Activated CD4-positive, CD25-positive, alpha-beta regulatory T cell treated with anti-CD3 and anti-CD28 coated beads, Interleukin-2, amount 50 U/mL, for 16 hours (primary cell): ENCODE measurements around the gene BAHD1.
"Not testable (repeated sequence)": the region's sequence is repeated elsewhere in the genome, so short reads cannot be mapped to it uniquely, and the experiment has no call there.

Source experiments
- DNase-seq: peaks from one replicate; pipeline ENCODE4 v3.0.0-alpha.2; 2020; ENCODE audit warnings: low read depth, low spot score

The BAHD1 gene

DNA sequence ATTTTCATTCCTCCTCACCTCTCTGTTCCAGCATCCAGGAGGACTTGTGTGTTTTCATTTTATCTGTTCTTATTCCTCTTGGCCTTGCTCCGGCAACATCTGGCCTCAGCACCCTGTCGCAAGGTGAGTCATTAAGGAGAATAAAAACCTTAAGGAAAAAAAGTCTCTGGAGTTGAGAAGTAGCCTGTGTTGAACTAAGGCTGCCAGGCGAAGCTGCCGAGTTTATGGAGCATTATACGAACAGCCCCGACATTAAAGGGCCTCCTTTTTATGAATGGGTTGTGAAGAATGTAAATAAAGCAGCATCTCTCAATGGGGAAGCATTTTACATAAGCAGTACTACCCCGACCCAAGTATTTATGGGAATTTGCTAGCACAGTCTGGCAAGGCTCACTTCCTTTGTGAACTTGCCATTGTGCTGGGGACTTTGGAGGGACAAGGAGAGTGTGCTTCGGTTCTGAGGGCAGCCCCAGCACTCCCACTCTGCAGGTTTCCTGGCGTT is 4.7 kb downstream of the BAHD1 start:
- DNase-seq: no peak

DNA sequence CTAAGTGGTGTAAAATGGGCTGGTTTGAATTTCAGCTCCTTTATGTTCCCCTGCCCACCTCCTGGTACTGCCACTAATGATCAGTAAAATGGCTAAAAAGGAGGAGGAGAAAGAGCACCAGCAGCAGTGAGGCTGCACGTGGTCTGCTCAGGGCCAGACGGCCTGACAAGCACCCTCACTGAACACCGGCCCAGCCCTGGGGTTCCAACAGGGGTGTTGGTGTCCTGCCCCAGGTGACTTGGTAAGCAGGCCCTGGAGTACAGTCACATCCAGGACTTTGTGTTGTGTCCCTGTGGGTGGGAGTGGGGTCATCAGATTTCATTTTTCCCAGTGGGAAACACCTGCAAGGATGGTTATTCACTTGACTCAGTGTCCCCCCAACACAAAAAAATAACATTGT is 5.4 kb downstream of the BAHD1 start:
- DNase-seq: no peak

GRCh38 chr15:40448354-40448753 is 7.6 kb downstream of the BAHD1 start:
- DNase-seq: no peak

GRCh38 chr15:40449275-40449674 is 8.5 kb downstream of the BAHD1 start:
- no peak for DNase-seq

DNA sequence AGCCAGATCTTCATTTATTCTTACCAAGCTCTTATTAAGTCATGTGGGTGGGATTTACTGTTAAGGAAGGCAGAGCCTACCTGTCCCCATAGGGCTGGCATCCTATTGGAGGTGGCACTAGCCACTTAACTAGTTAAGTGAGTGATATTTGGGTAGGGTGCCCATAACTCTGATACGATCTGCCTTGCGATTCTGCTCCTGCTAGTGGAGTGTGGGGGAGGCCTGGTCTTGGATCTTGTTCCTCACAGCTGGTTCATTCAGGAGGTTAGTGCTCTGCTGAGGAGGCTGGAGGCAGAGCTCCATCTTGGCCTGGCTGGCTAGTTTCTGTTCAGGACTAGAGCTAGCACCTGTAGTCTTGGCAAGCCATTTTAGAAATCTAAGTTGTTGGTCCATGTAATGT is 9.3 kb downstream of the BAHD1 start:
- no peak for DNase-seq

- no peak for DNase-seq
Measured at GRCh38 chr15:40451527-40452158, 10.9 kb downstream of the BAHD1 start.

- DNase-seq: no peak
Measured at GRCh38 chr15:40452296-40453090, 11.7 kb downstream of the BAHD1 start.

- not testable (repeated sequence) for DNase-seq
Measured at GRCh38 chr15:40453941-40454340, 13.2 kb downstream of the BAHD1 start.

DNA sequence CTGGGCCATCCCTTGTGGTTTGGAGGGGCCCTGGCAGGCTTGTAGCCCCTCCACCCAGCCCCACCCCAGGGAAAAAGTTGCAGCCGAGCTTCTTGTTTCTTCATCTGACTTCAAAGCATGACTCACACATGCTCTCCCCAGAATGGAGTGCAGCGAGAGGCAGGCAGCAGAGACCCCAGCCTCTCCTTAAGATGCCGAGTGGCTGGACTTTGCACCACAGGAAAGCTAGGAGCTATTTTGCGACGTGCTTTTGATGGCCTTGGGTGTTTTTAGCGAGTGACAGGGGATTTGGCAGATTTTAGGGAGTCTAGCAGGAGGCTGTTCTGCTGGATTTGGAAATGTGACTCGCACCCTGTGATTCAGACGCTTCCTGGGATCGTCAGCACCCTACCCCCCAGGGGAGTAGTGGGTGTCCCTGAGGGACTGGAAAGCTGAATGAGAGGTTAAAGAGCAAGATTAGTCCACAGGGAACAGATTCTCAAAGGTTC is 14.2 kb downstream of the BAHD1 start:
- no peak for DNase-seq

DNA sequence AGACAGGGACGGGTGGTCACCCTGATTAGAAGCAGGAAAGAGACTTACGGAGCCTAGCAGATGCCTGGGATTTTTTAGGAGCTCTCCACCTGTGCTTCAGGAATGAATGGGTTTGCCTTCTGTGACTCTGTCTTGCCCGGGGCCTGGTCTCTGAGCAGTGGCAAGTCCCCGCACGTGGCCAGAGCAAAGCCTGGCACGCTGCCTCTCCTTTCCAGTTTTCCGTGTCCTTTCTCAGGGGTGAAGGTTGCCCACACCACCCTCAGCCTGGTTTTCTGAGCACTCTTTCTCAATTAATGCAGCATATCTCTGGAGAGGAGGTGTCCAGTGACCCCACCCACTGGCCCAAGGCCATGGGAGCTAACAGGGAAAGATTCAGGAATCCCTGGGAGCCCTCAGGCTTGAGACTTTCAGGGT is 15.6 kb downstream of the BAHD1 start:
- DNase-seq: no peak

DNA sequence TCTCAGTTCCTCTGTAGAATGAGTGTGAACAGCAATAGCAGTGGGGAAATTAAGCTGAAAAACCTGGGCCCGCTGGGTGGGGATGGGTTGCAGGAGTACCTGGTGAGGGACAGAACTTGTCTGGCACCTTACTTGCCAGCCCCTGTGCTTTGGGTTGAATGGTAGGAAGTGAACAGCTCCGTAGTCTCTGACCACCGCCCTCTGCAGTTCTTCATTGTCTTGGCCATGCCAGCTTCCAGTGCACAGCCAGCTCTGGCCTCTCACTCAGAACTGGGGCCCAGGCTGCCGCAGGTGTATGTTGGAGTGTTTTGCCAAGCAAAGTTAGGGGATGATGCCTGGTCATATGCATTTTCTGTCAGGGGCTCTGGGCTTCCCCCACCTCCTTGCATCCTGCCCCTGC is 16.0 kb downstream of the BAHD1 start:
- DNase-seq: no peak

GRCh38 chr15:40458495-40459371 is 18.0 kb downstream of the BAHD1 start:
- no peak for DNase-seq

DNA sequence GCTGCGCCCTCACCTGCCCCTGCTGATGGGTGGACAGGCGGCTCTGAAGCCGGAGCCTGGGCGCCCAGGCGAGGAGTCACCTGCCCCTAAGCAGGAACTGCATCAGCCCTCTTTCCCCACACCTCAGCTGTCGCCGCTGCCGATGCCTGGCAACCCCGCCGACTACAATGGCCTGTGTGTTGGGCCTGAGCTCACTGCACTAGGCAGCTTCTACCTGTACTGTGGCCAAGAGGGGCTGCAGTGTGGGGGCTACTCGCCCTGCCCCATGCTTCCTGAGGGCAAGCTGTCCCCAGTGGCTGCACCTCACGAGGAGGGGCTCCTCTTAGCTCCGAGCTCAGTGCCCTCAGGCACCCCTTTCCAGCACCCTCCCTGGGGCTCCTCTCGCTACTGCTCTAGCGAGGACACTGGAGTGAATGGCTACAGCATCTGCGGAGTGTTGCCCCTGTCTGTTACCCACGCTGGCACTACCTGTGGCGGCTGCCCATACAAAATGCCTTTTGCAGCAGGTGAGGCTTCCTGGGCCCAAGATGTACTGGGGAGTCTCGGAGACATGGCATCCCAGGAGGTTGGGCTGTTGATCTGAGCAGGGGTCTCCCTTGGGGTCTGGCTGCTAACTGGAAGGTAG is 18.8 kb downstream of the BAHD1 start:
- DNase-seq: no peak

GRCh38 chr15:40460404-40460803 is 19.7 kb downstream of the BAHD1 start:
- DNase-seq: no peak

- no peak for DNase-seq
Measured at GRCh38 chr15:40461958-40462357, 21.2 kb downstream of the BAHD1 start.

GRCh38 chr15:40463279-40463678 is 22.5 kb downstream of the BAHD1 start:
- no peak for DNase-seq

DNA sequence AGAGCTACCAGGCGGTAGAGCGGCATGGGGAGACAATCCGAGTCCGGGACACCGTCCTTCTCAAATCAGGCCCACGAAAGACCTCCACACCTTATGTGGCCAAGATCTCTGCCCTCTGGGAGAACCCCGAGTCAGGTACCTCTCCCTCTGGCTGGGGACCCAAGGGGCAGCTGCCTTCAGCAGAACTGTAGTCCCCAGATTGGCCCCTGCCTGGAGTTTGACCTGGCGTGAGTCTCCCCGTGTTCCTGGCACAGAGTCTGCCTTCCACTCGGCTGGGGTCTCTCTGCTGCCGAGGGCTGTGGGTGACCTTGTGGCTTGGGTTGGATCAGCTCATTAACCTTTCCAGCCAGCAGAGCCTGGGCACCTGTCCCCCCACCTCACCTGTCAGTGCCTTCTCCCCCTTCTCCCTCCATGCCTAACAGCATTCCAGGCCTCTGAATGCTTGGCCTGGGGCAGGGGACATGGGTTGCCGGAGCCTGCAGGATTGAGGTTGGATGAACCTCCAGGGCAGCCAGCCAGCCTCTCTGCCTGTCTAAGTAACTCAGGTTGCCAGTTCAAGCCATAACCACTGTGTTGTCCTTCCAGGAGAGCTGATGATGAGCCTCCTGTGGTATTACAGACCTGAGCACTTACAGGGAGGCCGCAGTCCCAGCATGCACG is 23.3 kb downstream of the BAHD1 start:
- no peak for DNase-seq

DNA sequence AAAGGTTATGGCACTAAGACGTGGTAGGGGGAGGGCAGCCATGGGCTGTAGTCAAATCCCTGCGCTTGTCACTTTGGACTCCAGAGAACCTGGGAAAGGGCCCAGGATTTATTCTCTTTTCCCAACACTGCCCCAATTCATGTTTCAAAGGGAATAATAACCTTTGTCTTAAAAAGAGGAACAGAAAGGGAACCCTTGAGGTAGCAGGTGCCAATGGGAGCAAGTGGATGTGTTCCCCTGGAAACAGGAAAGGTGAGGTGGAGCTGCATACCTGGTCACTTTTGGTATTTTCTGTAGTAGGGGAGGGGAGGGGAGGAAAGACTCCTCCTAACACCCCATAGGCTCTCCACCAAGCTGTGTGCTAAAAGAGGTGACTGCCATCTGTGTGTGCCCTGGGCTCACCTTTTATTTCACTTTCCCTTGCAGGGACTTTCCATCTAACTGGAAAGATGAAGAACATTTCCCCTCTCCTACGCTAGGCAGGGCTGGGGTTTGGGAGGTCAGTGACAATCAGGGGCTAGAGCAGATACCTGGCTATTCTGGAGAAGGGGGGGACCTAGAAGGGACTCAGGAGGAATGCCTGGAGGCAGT is 23.9 kb downstream of the BAHD1 start:
- DNase-seq: no peak

DNA sequence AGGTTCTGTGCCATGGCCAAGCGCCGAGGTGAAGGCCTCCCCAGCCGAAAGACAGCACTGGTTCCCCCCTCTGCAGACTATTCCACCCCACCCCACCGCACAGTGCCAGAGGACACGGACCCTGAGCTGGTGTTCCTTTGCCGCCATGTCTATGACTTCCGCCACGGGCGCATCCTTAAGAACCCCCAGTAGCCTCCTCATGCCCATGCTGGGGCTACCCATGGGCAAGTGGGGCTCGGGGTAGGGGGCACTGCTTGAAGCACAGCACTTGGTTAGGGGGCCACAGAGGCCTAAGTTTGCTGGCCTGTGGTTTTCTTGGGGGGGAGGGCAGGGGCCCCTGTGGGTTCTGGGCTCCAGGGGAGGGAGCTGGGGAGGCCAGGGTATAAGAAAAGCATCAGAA is 25.2 kb downstream of the BAHD1 start:
- no peak for DNase-seq

- no peak for DNase-seq
Measured at GRCh38 chr15:40466426-40467260, 25.9 kb downstream of the BAHD1 start.
